Transverse colon (tissue), 4 donors: ENCODE measurements around the gene ZNF423. TPM values are rescaled to one million over a fixed set of nuclear protein-coding genes. Genes with fewer than 3 reads are reported as not detected.

Experiments
- DNase-seq: peaks from one replicate; pipeline ENCODE4 v3.0.0-alpha.2; 2019
- H3K27ac ChIP-seq, 4 donors: fragments of 200-600 bp; sonication (generic); 2 replicates each; pipeline ENCODE4 v1.5.1; 2016 to 2018; ENCODE audit warnings: inconsistent platforms in 4 of 4
- H3K27me3 ChIP-seq: fragments of 200-600 bp; sonication (generic); 2 replicates; pipeline ENCODE4 v1.5.1; 2017; ENCODE audit warnings: inconsistent platforms
- H3K36me3 ChIP-seq, 4 donors: fragments of 200-600 bp; sonication (generic); 2 replicates each; pipeline ENCODE4 v1.5.1; 2017 to 2019; ENCODE audit warnings: inconsistent platforms in 4 of 4
- H3K4me1 ChIP-seq, 4 donors: fragments of 200-600 bp; sonication (generic); 2 replicates each; pipeline ENCODE4 v1.5.1; 2017 to 2020; ENCODE audit warnings: inconsistent platforms in 4 of 4
- H3K4me3 ChIP-seq, 4 donors: fragments of 200-600 bp; sonication (generic); 1 replicate in 1 of 4; 2 replicates in 3 of 4; pipeline versions ENCODE4 v1.5.1 to v1.6.1; 2017 to 2019; ENCODE audit warnings: inconsistent platforms in 4 of 4
- H3K9me3 ChIP-seq, 2 donors: fragments of 200-600 bp; sonication (generic); 2 replicates each; pipeline ENCODE4 v1.5.1; 2017 to 2019; ENCODE audit warnings: inconsistent platforms in 2 of 2
- CTCF ChIP-seq, 5 experiments: fragments of 200-600 bp in 3 of 5; fragments of 450-650 bp in 2 of 5; sonication (generic) in 3 of 5; IDR thresholded peaks; 1 replicate in 2 of 5; 2 replicates in 3 of 5; pipeline ENCODE4 v1.5.1; 2016 to 2017; ENCODE audit warnings: antibody characterized with exemption in 5 of 5, inconsistent platforms in 3 of 5, mild to moderate bottlenecking in 2 of 5, moderate library complexity in 1 of 5
- EP300 ChIP-seq: sonication (generic); formaldehyde crosslinking; IDR thresholded peaks from one replicate; pipeline ENCODE4 v1.6.1; 2017; ENCODE audit warnings: antibody characterized with exemption, low read depth
- POLR2A ChIP-seq: fragments of 450-650 bp; IDR thresholded peaks from one replicate; pipeline ENCODE4 v1.6.1; 2016; ENCODE audit warnings: antibody characterized with exemption, mild to moderate bottlenecking, moderate library complexity
- POLR2AphosphoS5 ChIP-seq, 3 donors: sonication (generic); formaldehyde crosslinking; IDR thresholded peaks; one replicate each; pipeline ENCODE4 v1.6.1; 2016; ENCODE audit warnings: antibody characterized with exemption in 3 of 3
- WGBS, 2 donors: methylation state at CpG; one replicate each; pipeline ENCODE4 v1.1.5; 2018; ENCODE audit warnings: low coverage in 1 of 2; 5-methylcytosine and 5-hydroxymethylcytosine counted together
- in situ Hi-C, 4 donors: fragments of 200-750 bp; cut with MboI; loops; one replicate each; pipeline versions ENCODE4 v1.15.0 to v1.15.1; 2017; ENCODE audit warnings: low sequenced_read_pairs in 3 of 4, low pct_ligation_motif_present in 1 of 4, low pct_unique_long_range_greater_than_20kb in 1 of 4
- intact Hi-C: fragments of 100-400 bp; cut with DNase I; formaldehyde crosslinking; loops from one replicate; pipeline ENCODE4 v1.15.1; 2023; ENCODE audit warnings: low total_unique reads
- total RNA-seq, 4 donors: library from RNA; depleted of rRNA; stranded (reverse); fragments of >200 nt; gene quantifications; one replicate each; pipeline ENCODE4 v1.1.0, GENCODE V29; 2016

ZNF423 gene
- total RNA-seq, 4 donors from 2014 or later = 4.9 to 13.1 (median 7.2) TPM

GRCh38 chr16:49453021-49453420, 402.9 kb downstream of the ZNF423 start:
- no peak for DNase-seq
- Histone ChIP-seq H3K4me3 (no peak overlapping the region), H3K4me1 (no peaks in the 10 kb centered on the region), H3K36me3 (no peaks in the 10 kb centered on the region), H3K27ac (no peak overlapping the region), H3K9me3 (no peaks in the 10 kb centered on the region), H3K27me3 (peaks cover 5% of the 10 kb centered on the region)
- intact Hi-C loops = no loop called here
- WGBS, 2 donors = 90% methylated on average over 5 of the region's 5 CpGs; no CpG with 5 or more reads in 1 of the 2 donors
- in situ Hi-C loops = no loop called here
- TF ChIP-seq CTCF (IDR thresholded peaks at IDR 0.05) (no peak), EP300 (no peak), POLR2AphosphoS5 (IDR thresholded peaks at IDR 0.05) (no peak), POLR2A (no peak)

GRCh38 chr16:49452578-49452977, 403.3 kb downstream of the ZNF423 start:
- peaks cover 5% of the 10 kb centered on the region for H3K27me3 ChIP-seq
- no peak overlapping the region for H3K27ac ChIP-seq
- no peaks in the 10 kb centered on the region for H3K36me3 ChIP-seq
- intact Hi-C loops = no loop called here
- TF ChIP-seq EP300 (no peak), CTCF (IDR thresholded peaks at IDR 0.05) (no peak), POLR2A (no peak), POLR2AphosphoS5 (IDR thresholded peaks at IDR 0.05) (no peak)
- H3K9me3 ChIP-seq = no peaks in the 10 kb centered on the region
- H3K4me1 ChIP-seq = no peaks in the 10 kb centered on the region
- in situ Hi-C loops = no loop called here
- no peak overlapping the region for H3K4me3 ChIP-seq
- 33 to 43% methylated on average over 3 to 14 of the region's 14 CpGs for WGBS, 2 donors
- no peak for DNase-seq

DNA sequence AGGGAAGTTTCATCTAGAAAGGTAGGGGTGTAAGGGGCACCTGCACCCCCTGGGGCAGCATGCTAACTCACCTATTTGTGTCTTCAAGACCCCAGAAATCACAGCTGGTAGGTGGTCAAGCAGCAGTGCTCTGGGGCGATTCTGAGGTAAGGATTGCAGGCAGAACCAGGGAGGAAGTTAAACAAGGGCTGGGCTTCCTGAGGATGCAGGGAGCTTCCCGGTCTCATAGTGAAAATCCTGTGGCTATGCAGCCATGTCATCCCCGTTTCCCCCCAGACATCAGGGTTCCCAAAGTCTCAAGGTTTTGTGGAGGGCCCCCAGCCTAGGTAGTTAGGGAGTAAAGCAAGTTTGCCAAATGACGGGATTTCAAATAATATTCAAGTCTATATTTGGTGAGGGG, 403.8 kb downstream of the ZNF423 start:
- no peaks in the 10 kb centered on the region for H3K36me3 ChIP-seq
- H3K27me3 ChIP-seq = peaks cover 5% of the 10 kb centered on the region
- no peak for DNase-seq
- intact Hi-C loops (no loop called here), in situ Hi-C loops (no loop called here)
- 13 to 34% methylated on average over 4 of the region's 4 CpGs for WGBS, 2 donors
- no peaks in the 10 kb centered on the region for H3K9me3 ChIP-seq
- no peak overlapping the region for H3K27ac ChIP-seq
- TF ChIP-seq POLR2A (no peak), EP300 (no peak), POLR2AphosphoS5 (IDR thresholded peaks at IDR 0.05) (no peak), CTCF (IDR thresholded peaks at IDR 0.05) (no peak)
- H3K4me3 ChIP-seq = no peak overlapping the region
- no peaks in the 10 kb centered on the region for H3K4me1 ChIP-seq

GRCh38 chr16:49446805-49447204, 409.1 kb downstream of the ZNF423 start:
- H3K9me3 ChIP-seq = no peaks in the 10 kb centered on the region
- TF ChIP-seq EP300 (no peak), POLR2A (no peak), POLR2AphosphoS5 (IDR thresholded peaks at IDR 0.05) (no peak), CTCF (IDR thresholded peaks at IDR 0.05) (no peak)
- DNase-seq = no peak
- peaks cover 5% of the 10 kb centered on the region for H3K27me3 ChIP-seq
- H3K4me1 ChIP-seq = no peaks in the 10 kb centered on the region
- H3K27ac ChIP-seq = no peak overlapping the region
- WGBS, 2 donors = 76 to 82% methylated on average over 2 of the region's 2 CpGs
- in situ Hi-C loops = no loop called here
- H3K36me3 ChIP-seq = no peaks in the 10 kb centered on the region
- intact Hi-C loops = no loop called here
- H3K4me3 ChIP-seq = no peak overlapping the region
